Measurements from ENCODE around the gene DTX3. TPM values are rescaled to one million over a fixed set of nuclear protein-coding genes. Genes with fewer than 3 reads are reported as not detected.

The DTX3 gene
- polyA plus RNA-seq, 3 donors, result 0.08 to 1.3 TPM; not detected in 1

- TF ChIP-seq CTCF (IDR thresholded peaks at IDR 0.05), result no peak
- Mint-ChIP-seq H3K27ac (no peak overlapping the region), H3K36me3 (no peaks in the 10 kb centered on the region), H3K9me3 (no peaks in the 10 kb centered on the region), H3K27me3 (ENCODE audit: low read depth in 3 of 3) (peaks cover 6 to 15% (median 14%) of the 10 kb centered on the region in 3 donors), H3K4me1 (no peaks in the 10 kb centered on the region), H3K4me3 (no peak overlapping the region)
- intact Hi-C loops (cut with micrococcal nuclease), result no loop called here
- no peaks in the 10 kb centered on the region for H3K9me3 ChIP-seq (replicated peaks in 1 of 2; ENCODE audit: control insufficient read depth in 1 of 2, insufficient read depth in 1 of 2, low read length in 2 of 2)
- no peak overlapping the region for H3K27ac ChIP-seq (ENCODE audit: low read depth in 1 of 2, low read length in 2 of 2)
- no peak overlapping the region for H2AFZ ChIP-seq (ENCODE audit: insufficient read depth, low read depth, low read length, poor library complexity, severe bottlenecking)
- no peak overlapping the region for H3K9ac ChIP-seq (ENCODE audit: insufficient read depth, low read length, poor library complexity, severe bottlenecking)
- no peak overlapping the region for H3K4me3 ChIP-seq (replicated peaks in 1 of 3; ENCODE audit: low read depth in 2 of 3, low read length in 3 of 3)
- H3K4me2 ChIP-seq (replicated peaks; ENCODE audit: extremely low read depth, low read length, poor library complexity, severe bottlenecking), result no peak overlapping the region
- H3K79me2 ChIP-seq (ENCODE audit: insufficient read depth, low read length), result no peaks in the 10 kb centered on the region
- no peaks in the 10 kb centered on the region for H4K20me1 ChIP-seq (ENCODE audit: insufficient read depth, low read length)
- no peaks in the 10 kb centered on the region for H3K4me1 ChIP-seq (ENCODE audit: control insufficient read depth in 1 of 2, insufficient read depth in 2 of 2, low read length in 2 of 2)
- no peaks in the 10 kb centered on the region for H3K27me3 ChIP-seq (ENCODE audit: control insufficient read depth in 2 of 2, insufficient read depth in 2 of 2, low read length in 2 of 2)
- WGBS (ENCODE audit: insufficient coverage), result 98% methylated on average over 8 of the region's 12 CpGs
- no peak for DNase-seq
- H3K36me3 ChIP-seq (replicated peaks in 1 of 2; ENCODE audit: control insufficient read depth in 1 of 2, insufficient read depth in 2 of 2, low read length in 2 of 2), result no peaks in the 10 kb centered on the region
Observed at GRCh38 chr12:57571926-57572762, 32.5 kb upstream of the DTX3 start.

- Mint-ChIP-seq H3K27me3 (ENCODE audit: low read depth in 3 of 3) (peaks cover 4 to 17% (median 16%) of the 10 kb centered on the region in 3 donors), H3K36me3 (no peaks in the 10 kb centered on the region), H3K27ac (no peak overlapping the region), H3K4me1 (no peaks in the 10 kb centered on the region), H3K4me3 (no peak overlapping the region), H3K9me3 (no peaks in the 10 kb centered on the region)
- Histone ChIP-seq H3K27ac (ENCODE audit: low read depth in 1 of 2, low read length in 2 of 2) (no peak overlapping the region), H3K9ac (ENCODE audit: insufficient read depth, low read length, poor library complexity, severe bottlenecking) (no peak overlapping the region), H3K4me1 (ENCODE audit: control insufficient read depth in 1 of 2, insufficient read depth in 2 of 2, low read length in 2 of 2) (no peaks in the 10 kb centered on the region), H3K9me3 (replicated peaks in 1 of 2; ENCODE audit: control insufficient read depth in 1 of 2, insufficient read depth in 1 of 2, low read length in 2 of 2) (no peaks in the 10 kb centered on the region), H2AFZ (ENCODE audit: insufficient read depth, low read depth, low read length, poor library complexity, severe bottlenecking) (no peak overlapping the region), H3K4me3 (replicated peaks in 1 of 3; ENCODE audit: low read depth in 2 of 3, low read length in 3 of 3) (no peak overlapping the region), H3K36me3 (replicated peaks in 1 of 2; ENCODE audit: control insufficient read depth in 1 of 2, insufficient read depth in 2 of 2, low read length in 2 of 2) (no peaks in the 10 kb centered on the region), H3K27me3 (ENCODE audit: control insufficient read depth in 2 of 2, insufficient read depth in 2 of 2, low read length in 2 of 2) (no peaks in the 10 kb centered on the region), H3K79me2 (ENCODE audit: insufficient read depth, low read length) (no peaks in the 10 kb centered on the region), H4K20me1 (ENCODE audit: insufficient read depth, low read length) (no peaks in the 10 kb centered on the region), H3K4me2 (replicated peaks; ENCODE audit: extremely low read depth, low read length, poor library complexity, severe bottlenecking) (no peak overlapping the region)
- DNase-seq, result no peak
- no peak for TF ChIP-seq CTCF (IDR thresholded peaks at IDR 0.05)
- intact Hi-C loops (cut with micrococcal nuclease), result no loop called here
- WGBS (ENCODE audit: insufficient coverage), result 96% methylated on average over 5 of the region's 10 CpGs
Observed at GRCh38 chr12:57574795-57575194, 29.8 kb upstream of the DTX3 start.
